Activated T-cell treated with anti-CD3 and anti-CD28 coated beads for 1 hour (primary cell): ENCODE measurements around the gene UHMK1.
A peak's percentile ranks its signal among the peaks of the same experiment; 100 is the strongest.
"Not testable (repeated sequence)": the region's sequence is repeated elsewhere in the genome, so short reads cannot be mapped to it uniquely, and the experiment has no call there.

Source experiments
- DNase-seq: peaks from one replicate; pipeline ENCODE4 v3.0.0-alpha.2; 2020; ENCODE audit warnings: low read depth

Gene UHMK1

GRCh38 chr1:162497723-162498495, at the start of gene UHMK1:
TSS of gene UHMK1 (plus strand) at chr1:162497818. CDS start at chr1:162498001, 183 bp downstream.
- peak; percentile 80 for DNase-seq

GRCh38 chr1:162454361-162454760, 43.3 kb upstream of the UHMK1 start:
- not testable (repeated sequence) for DNase-seq

- DNase-seq, result no peak
Measured at GRCh38 chr1:162456323-162456722, 41.3 kb upstream of the UHMK1 start.

GRCh38 chr1:162458236-162458635, 39.4 kb upstream of the UHMK1 start:
- DNase-seq, result no peak

- DNase-seq, result not testable (repeated sequence)
Measured at GRCh38 chr1:162462425-162462824, 35.2 kb upstream of the UHMK1 start.

GRCh38 chr1:162463021-162463420, 34.6 kb upstream of the UHMK1 start:
- DNase-seq, result no peak

GRCh38 chr1:162466797-162467196, 30.8 kb upstream of the UHMK1 start:
- no peak for DNase-seq

- DNase-seq, result no peak
Measured at GRCh38 chr1:162470216-162470615, 27.4 kb upstream of the UHMK1 start.

- DNase-seq, result no peak
Measured at GRCh38 chr1:162471290-162471853, 26.2 kb upstream of the UHMK1 start.

- DNase-seq, result no peak
Measured at GRCh38 chr1:162475089-162475488, 22.5 kb upstream of the UHMK1 start.

GRCh38 chr1:162475539-162476185, 22.0 kb upstream of the UHMK1 start:
- no peak for DNase-seq

GRCh38 chr1:162476620-162477019, 21.0 kb upstream of the UHMK1 start:
- DNase-seq, result no peak

- no peak for DNase-seq
Measured at GRCh38 chr1:162485236-162485635, 12.4 kb upstream of the UHMK1 start.

- DNase-seq, result no peak
Measured at GRCh38 chr1:162487241-162487640, 10.4 kb upstream of the UHMK1 start.

- DNase-seq, result no peak
Measured at GRCh38 chr1:162488219-162488618, 9.4 kb upstream of the UHMK1 start.

- DNase-seq, result not testable (repeated sequence)
Measured at GRCh38 chr1:162495531-162496233, 1.9 kb upstream of the UHMK1 start.

GRCh38 chr1:162497104-162497722, 405 bp upstream of the UHMK1 start:
- no peak for DNase-seq

GRCh38 chr1:162498496-162498810, 835 bp downstream of the UHMK1 start:
- DNase-seq, result no peak

GRCh38 chr1:162500805-162501204, 3.2 kb downstream of the UHMK1 start:
- DNase-seq, result no peak

GRCh38 chr1:162502077-162502476, 4.5 kb downstream of the UHMK1 start:
- no peak for DNase-seq

GRCh38 chr1:162502928-162503327, 5.3 kb downstream of the UHMK1 start:
- DNase-seq, result no peak

- DNase-seq, result no peak
Measured at GRCh38 chr1:162527314-162527713, 29.7 kb downstream of the UHMK1 start.
